ENCODE data around the gene RFX8.

GRCh38 chr2:101369100-101369499 is 105.8 kb downstream of the RFX8 start:
- TF ChIP-seq, protein P1, sequence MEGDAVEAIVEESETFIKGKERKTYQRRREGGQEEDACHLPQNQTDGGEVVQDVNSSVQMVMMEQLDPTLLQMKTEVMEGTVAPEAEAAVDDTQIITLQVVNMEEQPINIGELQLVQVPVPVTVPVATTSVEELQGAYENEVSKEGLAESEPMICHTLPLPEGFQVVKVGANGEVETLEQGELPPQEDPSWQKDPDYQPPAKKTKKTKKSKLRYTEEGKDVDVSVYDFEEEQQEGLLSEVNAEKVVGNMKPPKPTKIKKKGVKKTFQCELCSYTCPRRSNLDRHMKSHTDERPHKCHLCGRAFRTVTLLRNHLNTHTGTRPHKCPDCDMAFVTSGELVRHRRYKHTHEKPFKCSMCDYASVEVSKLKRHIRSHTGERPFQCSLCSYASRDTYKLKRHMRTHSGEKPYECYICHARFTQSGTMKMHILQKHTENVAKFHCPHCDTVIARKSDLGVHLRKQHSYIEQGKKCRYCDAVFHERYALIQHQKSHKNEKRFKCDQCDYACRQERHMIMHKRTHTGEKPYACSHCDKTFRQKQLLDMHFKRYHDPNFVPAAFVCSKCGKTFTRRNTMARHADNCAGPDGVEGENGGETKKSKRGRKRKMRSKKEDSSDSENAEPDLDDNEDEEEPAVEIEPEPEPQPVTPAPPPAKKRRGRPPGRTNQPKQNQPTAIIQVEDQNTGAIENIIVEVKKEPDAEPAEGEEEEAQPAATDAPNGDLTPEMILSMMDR (IDR thresholded peaks at IDR 0.05 in 2 of 3, conservative IDR thresholded peaks at IDR 0.05 in 1 of 3; ENCODE audit: control insufficient read depth in 2 of 3, extremely low read depth in 1 of 3, insufficient read depth in 1 of 3, low read depth in 3 of 3, low read length in 3 of 3) = no peak
- TF ChIP-seq ATF3 (IDR thresholded peaks at IDR 0.05; ENCODE audit: borderline replicate concordance, extremely low read depth, low read depth, low read length) = no peak
- no peak for TF ChIP-seq ZNF274 (IDR thresholded peaks at IDR 0.05; ENCODE audit: insufficient read depth, insufficient read length)
- no peak for TF ChIP-seq ZBED1 (IDR thresholded peaks at IDR 0.05; ENCODE audit: borderline replicate concordance)
- TF ChIP-seq BHLHE40 (IDR thresholded peaks at IDR 0.05; ENCODE audit: borderline replicate concordance in 1 of 2, low read depth in 2 of 2, low read length in 1 of 2) = no peak
- TF ChIP-seq MXI1 (IDR thresholded peaks at IDR 0.05; ENCODE audit: low read depth, low read length) = no peak
- no peak for TF ChIP-seq ZSCAN29 (IDR thresholded peaks at IDR 0.05)

All from GM12878 (cell line).